GM12874 (cell line): ENCODE results near the gene MAD1L1.

Experiments
- TF ChIP-seq, protein P1 (sequence below): IDR thresholded peaks from 2 replicates; pipeline ENCODE4 v1.5.1; 2011; ENCODE audit warnings: low read depth, mild to moderate bottlenecking, control low read depth, low read length, moderate library complexity; ENCODE audit not compliant: insufficient read depth

Gene MAD1L1

DNA sequence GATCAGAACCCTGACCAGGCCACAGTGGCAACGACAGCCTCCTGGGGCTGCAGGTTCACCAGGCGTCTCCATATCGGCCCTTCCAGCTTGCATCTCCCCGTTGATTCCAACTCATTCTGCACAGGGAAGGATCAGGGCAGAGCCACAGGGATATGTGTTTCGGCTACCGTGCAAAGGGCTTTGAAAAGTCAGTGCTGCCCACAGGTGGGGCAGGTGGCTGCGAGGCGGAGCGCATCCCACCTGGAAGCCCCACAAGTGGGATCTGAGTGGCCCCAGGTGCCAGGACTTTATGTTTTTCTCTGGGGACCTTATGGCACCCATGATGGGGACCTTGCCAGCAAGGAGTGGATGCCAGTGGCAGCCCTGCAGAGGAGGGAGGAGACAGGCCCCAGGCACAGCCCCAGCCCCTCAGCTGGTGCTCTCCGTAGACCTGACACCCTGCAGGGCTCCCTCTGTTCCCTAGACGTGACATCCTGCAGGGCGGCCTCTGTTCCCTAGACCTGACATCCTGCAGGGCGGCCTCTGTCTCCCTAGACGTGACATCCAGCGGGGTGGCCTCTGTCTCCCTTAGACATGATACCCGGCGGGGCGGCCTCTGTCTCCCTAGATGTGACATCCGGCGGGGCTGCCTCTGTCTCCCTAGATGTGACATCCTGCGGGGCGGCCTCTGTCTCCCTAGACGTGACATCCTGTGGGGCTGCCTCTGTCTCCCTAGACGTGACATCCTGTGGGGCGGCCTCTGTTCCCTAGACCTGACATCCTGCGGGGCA is 373.3 kb downstream of the MAD1L1 start:
- TF ChIP-seq, protein P1, sequence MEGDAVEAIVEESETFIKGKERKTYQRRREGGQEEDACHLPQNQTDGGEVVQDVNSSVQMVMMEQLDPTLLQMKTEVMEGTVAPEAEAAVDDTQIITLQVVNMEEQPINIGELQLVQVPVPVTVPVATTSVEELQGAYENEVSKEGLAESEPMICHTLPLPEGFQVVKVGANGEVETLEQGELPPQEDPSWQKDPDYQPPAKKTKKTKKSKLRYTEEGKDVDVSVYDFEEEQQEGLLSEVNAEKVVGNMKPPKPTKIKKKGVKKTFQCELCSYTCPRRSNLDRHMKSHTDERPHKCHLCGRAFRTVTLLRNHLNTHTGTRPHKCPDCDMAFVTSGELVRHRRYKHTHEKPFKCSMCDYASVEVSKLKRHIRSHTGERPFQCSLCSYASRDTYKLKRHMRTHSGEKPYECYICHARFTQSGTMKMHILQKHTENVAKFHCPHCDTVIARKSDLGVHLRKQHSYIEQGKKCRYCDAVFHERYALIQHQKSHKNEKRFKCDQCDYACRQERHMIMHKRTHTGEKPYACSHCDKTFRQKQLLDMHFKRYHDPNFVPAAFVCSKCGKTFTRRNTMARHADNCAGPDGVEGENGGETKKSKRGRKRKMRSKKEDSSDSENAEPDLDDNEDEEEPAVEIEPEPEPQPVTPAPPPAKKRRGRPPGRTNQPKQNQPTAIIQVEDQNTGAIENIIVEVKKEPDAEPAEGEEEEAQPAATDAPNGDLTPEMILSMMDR = no peak

DNA sequence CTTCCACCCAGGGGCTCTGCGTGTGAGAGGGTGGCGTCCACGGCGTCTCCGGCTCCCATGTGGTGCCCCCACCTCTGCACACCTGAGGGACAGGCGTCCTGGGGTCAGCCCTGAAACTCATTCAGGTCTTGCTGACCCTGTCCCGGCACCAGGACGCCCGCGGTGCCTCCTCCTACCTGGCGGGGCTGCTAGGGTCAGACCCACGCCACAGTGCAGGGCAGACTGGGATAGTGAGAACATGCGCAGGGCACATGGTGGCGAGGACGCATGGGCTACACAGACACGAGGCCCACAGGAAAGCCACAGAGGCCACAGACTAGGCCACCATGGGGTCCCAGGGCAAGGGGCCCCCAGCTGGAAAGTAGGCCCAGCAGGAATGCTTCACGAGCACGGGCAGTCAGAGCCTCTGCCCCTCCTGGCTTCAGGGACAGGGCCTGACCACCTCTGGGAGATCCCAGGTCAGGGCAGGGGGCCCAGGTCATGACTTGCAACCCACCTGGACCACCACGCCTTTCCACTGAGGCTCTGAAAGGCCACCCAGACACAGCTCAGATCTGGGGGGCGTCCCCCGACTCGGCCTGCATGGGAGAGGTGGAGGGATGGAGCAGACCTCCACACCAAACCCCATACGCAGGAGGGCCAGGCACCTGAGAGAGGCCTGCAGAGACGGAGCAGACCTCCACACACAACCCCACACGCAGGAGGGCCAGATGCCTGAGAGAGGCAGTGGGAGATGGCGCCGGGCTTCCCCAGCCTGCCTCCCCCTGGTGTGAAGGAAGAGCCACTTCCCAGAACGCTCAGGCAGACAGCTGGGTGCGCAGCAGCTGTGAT is 374.1 kb downstream of the MAD1L1 start:
- TF ChIP-seq, protein P1 = no peak

DNA sequence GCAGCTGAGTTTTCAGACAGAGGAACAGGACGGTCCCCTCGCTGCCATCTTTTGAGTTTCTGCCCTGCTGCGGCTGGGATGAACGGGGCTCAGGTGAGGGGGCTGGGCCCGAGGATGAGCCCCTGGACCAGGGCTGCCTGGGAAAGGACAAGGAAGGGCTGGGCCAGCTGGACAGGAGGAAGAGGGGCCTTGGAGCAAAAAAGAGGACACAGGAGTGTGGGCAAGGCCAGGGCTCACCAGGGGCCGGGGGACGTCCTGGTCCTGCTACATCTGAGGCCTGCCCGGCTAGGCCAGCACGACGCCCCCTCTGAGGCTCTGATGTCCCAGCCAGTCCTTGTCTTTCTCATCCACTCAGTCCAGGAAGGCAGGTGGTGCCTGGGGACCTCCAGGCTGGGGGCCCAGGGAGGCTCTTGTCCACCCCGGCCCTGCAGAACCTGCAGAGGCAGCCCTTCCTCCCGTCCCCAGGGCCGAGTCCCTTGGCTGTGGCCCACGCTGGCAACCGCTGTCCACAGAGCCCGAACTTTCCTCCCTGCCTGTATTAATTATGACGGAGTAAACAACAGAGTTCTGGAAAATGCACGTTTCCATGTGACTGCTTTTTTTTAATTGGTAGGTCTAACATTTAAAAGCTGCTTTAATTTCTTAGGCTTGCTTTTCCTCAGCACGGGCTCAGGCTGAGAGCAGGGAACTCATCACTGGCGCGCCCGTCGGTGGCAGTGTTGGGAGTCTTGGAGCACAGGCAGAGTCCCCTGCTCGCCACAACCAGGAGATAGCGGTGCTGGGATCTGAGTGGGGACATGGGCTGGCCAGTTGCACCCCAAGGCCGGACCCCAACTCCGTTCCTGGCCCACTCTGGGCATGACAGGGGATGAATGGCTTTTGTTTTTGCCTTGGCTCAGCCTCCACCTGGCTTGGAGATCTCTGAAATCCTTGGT is 375.0 kb downstream of the MAD1L1 start:
- TF ChIP-seq, protein P1 = no peak

DNA sequence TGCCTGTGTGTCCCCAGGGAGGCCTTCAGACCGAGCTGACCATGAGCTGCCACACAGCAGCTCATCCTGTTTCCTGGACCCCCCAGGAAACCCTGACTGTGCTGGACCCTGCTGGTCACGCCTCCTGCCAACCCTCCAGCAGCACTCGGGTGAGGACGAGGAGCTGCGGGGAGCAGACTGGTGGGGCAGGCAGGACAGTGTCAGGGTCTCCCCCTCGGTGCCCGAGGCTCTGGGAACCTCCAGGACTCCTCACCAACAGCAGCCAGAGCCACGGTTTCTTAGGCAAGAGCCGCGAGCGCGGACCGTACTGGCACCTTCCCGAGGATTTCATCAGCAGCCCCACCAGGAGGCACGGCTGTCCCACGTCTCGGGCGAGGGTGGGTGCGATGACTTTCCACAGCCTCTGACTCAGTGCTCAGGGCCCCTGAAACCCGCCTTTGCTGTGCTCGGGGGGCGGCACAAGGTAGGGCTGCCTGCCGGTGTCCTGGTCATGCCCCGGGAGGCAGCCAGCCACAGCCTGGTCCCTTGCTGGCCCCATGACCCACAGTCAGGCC is 375.8 kb downstream of the MAD1L1 start:
- TF ChIP-seq, protein P1 = no peak

DNA sequence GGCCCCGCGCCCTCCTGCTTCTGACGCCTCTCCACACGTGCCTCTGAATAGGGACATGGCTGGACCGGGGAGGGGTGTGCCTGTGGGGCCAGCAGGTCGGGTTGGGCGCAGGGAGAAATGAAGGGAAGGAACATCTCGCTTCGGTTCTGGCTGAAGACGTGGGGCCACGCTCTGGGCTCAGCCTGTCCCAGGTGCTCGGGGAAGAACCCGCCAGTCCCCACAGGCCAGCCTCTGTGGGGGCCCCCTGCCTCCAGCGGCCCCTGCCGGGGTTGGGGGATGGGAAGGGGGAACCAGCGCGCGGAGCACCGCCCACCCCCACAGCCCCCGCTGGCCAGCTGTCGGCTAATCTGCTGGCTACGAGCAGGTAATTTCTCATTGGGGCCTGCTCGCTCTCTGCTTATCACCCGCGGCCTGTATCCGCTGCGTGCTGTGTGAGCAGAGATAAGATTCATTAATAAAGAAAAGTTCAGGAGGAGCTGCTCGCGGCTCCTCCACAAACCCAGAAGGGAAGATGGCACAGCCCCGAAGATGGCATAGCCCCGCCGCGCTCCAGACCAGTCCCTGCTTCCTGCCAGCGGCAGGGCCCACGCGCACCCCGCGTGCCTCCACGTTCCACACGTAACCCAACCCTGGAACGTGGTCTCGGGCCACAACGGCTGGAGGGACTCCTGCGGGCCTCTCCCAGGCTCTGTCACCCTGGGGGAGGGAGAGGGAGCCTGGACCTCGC is 376.4 kb downstream of the MAD1L1 start:
- TF ChIP-seq, protein P1 = no peak

DNA sequence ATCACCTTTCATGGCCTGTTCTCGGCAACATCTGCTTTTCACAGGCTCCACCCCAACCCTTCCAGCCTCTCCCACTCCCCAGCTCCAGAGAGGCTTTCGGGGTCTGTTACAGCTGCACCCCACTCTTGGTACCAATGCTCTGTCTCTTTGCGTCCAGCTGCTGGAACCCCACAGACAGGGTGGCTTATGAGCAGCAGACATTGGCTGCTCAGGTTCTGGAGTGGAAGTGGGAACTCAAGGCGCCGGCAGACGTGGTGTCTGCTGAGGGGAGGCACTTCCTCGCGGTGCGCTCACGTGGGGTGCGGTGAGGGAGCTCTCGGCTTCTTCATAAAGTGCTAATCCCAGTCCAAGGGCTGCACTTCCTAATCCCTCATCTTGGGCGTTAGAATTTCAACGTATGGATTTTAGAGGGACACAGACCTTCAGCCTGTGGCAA is 377.0 kb downstream of the MAD1L1 start:
- TF ChIP-seq, protein P1 = no peak
